Measurements from ENCODE around the gene MIF4GD. TPM values are rescaled to one million over a fixed set of nuclear protein-coding genes. Genes with fewer than 3 reads are reported as not detected.
A peak's percentile ranks its signal among the peaks of the same experiment; 100 is the strongest.

The MIF4GD gene
- total RNA-seq, 2 experiments from 2014 or later, result 39.0 to 39.1 TPM

DNA sequence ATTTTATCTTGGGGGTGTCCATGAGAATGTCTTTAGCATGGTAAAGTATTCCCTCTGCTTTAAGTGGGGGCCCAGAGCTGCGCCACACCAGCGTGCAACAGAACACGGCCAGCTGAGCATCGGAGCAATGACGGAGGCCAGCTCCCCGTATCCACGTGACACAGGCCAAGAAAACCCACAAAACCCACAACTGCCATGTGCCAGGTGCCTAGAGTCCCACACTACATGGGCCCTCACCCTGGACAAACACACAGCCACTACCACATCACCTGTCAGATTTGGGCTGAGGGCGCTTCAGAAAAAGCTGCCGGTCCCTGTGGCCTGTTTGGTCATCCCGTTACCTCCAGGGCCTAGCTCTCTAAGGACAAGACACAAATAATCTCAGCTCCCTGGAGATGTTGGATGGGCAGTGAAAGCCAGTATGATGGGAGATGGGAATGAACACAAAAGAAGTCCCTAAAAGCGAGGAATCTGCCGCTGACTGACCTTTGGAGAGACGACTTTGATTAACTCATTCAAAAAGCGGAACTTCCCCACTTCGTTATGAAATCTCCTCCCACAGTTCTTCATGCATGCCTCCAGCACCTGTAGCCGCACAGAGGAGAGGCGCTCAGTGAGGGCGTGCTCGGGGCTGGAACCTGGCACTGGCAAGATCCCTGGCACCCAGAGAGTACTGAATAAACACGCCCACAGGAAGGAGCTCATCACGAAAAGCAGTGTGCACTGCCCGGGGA lies 26.7 kb downstream of the MIF4GD start:
- H3K4me1 Mint-ChIP-seq, result peaks cover 64% of the 10 kb centered on the region
- ATAC-seq, result peak; percentile 49
- intact Hi-C loops (cut with DNase I, micrococcal nuclease), result no loop called here
- POLR2A ChIA-PET, result interaction anchor here (0.5 to 1.2 kb wide), 5 partner anchors 16 to 210 kb away, joined by 3 to 4 read pairs (median 3); no protein-coding TSS in a partner anchor
- no peak overlapping the region for H3K4me3 Mint-ChIP-seq
- no peaks in the 10 kb centered on the region for H3K9me3 Mint-ChIP-seq (ENCODE audit: low read depth)
- H3K27ac Mint-ChIP-seq, result peak overlapping the region; percentile 37
- DNase-seq, result peak; percentile 64
- H3K36me3 Mint-ChIP-seq (ENCODE audit: low read depth), result peaks cover 60% of the 10 kb centered on the region
- H3K27me3 Mint-ChIP-seq, result no peaks in the 10 kb centered on the region
- CTCF ChIA-PET, result interaction anchor here (0.5 to 5.8 kb wide), 7 partner anchors 13 to 225 kb away, joined by 3 to 60 read pairs (median 4); partner anchors contain the start of genes GGA3, MRPS7 and SLC25A19

DNA sequence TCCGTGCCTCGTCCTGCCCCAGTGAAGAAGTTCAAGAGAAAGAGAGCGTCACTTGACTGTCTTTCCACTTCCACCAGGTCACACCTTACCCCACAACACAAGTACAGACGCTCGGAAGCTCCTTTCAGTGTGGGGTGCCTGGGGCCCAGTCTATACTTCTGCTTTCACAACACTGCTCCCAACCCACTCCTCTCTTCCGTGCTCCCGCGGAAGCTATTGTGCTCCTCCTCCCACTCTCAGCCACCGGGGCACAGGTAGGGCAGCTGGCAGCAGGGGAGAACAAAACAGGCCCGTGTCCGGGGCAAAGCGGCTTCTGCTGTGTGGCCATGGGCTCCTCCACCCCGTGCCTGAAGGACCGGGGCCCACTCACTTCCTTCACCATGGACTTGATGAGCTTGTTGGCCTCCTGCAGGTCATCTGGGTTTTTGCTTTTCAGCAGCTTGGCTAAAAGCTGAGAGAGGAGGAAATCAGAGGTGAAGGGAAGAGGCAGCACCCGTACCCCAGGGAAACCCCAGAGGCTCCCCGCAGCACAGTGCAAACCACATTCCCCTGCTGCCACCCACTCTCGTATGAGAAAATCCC lies 28.5 kb downstream of the MIF4GD start:
- Mint-ChIP-seq H3K9me3 (ENCODE audit: low read depth) (no peaks in the 10 kb centered on the region), H3K4me1 (peaks cover 63% of the 10 kb centered on the region), H3K36me3 (ENCODE audit: low read depth) (peaks cover 62% of the 10 kb centered on the region), H3K27me3 (no peaks in the 10 kb centered on the region), H3K27ac (peak overlapping the region; percentile 69), H3K4me3 (no peak overlapping the region)
- intact Hi-C loops (cut with DNase I, micrococcal nuclease), result no loop called here
- ATAC-seq (peak; percentile 12), DNase-seq (peak; percentile 52)
- CTCF ChIA-PET, result interaction anchor here (1.1 to 5.8 kb wide), 7 partner anchors 19 to 128 kb away, joined by 3 to 60 read pairs (median 6); partner anchors contain the start of genes GGA3, MIF4GD, MRPS7 and NUP85
- POLR2A ChIA-PET, result interaction anchor here (3.4 kb wide), 1 partner anchor 18 kb away, joined by 14 read pairs; the partner anchor contains the start of genes GGA3 and MRPS7

DNA sequence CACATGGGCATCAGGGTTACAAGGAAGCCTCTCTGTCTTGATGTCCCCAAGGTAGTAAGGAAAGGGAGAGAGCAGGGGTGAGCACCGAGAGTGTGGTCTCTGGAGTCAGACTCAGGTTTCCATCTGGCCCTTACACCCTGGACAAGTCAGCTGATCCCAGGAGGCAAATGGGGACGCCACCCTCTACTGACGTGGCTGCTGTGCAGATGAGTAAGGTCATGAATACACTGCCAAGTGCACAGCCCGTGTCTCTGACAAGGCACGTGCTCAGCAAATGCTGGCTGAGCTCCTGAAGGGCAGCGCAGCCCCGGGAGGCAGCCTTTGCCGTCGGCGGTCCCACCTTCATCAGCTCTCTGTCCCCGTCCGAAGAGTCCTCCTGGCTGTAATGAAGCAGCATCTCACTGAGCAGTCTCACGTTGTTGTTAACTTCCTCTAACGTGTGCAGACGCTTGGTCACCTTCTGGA lies 29.0 kb downstream of the MIF4GD start:
- CTCF ChIA-PET, result interaction anchor here (0.6 to 5.8 kb wide), 9 partner anchors 6 to 170 kb away, joined by 3 to 60 read pairs (median 6); partner anchors contain the start of genes GGA3, MIF4GD, MRPS7 and NUP85
- H3K4me3 Mint-ChIP-seq, result no peak overlapping the region
- no peaks in the 10 kb centered on the region for H3K9me3 Mint-ChIP-seq (ENCODE audit: low read depth)
- peaks cover 60% of the 10 kb centered on the region for H3K4me1 Mint-ChIP-seq
- H3K27ac Mint-ChIP-seq, result peak overlapping the region; percentile 69
- H3K27me3 Mint-ChIP-seq, result no peaks in the 10 kb centered on the region
- H3K36me3 Mint-ChIP-seq (ENCODE audit: low read depth), result peaks cover 61% of the 10 kb centered on the region
- POLR2A ChIA-PET, result interaction anchor here (3.4 kb wide), 1 partner anchor 19 kb away, joined by 14 read pairs; the partner anchor contains the start of genes GGA3 and MRPS7
- peak; percentile 37 for ATAC-seq
- intact Hi-C loops (cut with DNase I, micrococcal nuclease), result loop anchor here in 1 of 2 experiments (2.0 kb wide), 1 partner anchor 171 kb away; no protein-coding TSS in a partner anchor
- DNase-seq, result peak; percentile 47

DNA sequence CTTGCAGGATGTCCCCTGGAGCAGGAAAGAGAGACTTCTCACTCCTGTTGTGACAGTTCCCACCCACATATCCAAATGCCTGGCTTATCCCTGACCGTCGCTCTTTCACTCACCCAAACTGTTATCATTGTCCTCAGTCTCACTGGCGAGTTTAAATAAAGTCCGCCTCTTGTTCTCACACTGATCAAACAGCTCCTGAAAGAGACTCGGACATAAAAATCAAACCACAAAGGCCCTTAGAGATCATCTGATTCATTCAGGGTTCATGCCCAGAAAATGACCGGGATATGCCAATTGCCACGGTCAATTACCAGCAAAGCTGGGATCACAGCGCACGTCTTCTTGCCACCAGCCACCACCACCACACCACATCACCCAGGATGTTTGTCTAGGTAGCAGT lies 29.5 kb downstream of the MIF4GD start:
- H3K4me1 Mint-ChIP-seq, result peaks cover 58% of the 10 kb centered on the region
- intact Hi-C loops (cut with DNase I, micrococcal nuclease), result loop anchor here in 1 of 2 experiments (2.0 kb wide), 1 partner anchor 171 kb away; no protein-coding TSS in a partner anchor
- ChIA-PET POLR2A (interaction anchor here (1.2 to 3.4 kb wide), 2 partner anchors 8 to 20 kb away, joined by 6 to 14 read pairs; partner anchors contain the start of genes GGA3 and MRPS7), CTCF (interaction anchor here (0.6 to 5.8 kb wide), 12 partner anchors 7 to 171 kb away, joined by 3 to 60 read pairs (median 6); partner anchors contain the start of genes GGA3, MIF4GD, MRPS7 and NUP85)
- no peak overlapping the region for H3K4me3 Mint-ChIP-seq
- H3K9me3 Mint-ChIP-seq (ENCODE audit: low read depth), result no peaks in the 10 kb centered on the region
- H3K27ac Mint-ChIP-seq, result peak overlapping the region; percentile 69
- ATAC-seq (no peak), DNase-seq (no peak)
- H3K27me3 Mint-ChIP-seq, result no peaks in the 10 kb centered on the region
- H3K36me3 Mint-ChIP-seq (ENCODE audit: low read depth), result peaks cover 62% of the 10 kb centered on the region

DNA sequence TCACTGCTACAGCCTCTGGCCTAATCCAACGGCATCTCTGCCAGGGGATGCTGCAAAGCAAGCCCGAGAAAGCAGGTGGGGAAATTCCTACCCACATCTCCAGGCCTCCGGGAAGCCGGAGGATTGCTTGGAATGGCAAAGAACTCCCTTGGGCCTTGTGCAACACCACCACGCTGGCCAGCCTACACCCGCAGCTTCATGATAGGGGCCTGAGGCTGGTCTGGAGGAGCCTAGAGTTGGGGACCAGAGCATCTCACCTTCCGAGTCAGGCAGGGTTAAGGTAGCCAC lies 29.9 kb downstream of the MIF4GD start:
- Mint-ChIP-seq H3K4me3 (no peak overlapping the region), H3K27ac (peak overlapping the region; percentile 69), H3K36me3 (ENCODE audit: low read depth) (peaks cover 62% of the 10 kb centered on the region), H3K9me3 (ENCODE audit: low read depth) (no peaks in the 10 kb centered on the region), H3K27me3 (no peaks in the 10 kb centered on the region), H3K4me1 (peaks cover 58% of the 10 kb centered on the region)
- no peak for ATAC-seq
- intact Hi-C loops (cut with DNase I, micrococcal nuclease), result loop anchor here in 1 of 2 experiments (2.0 kb wide), 1 partner anchor 172 kb away; no protein-coding TSS in a partner anchor
- ChIA-PET CTCF (interaction anchor here (0.6 to 5.8 kb wide), 12 partner anchors 7 to 171 kb away, joined by 3 to 60 read pairs (median 6); partner anchors contain the start of genes GGA3, MIF4GD, MRPS7 and NUP85), POLR2A (interaction anchor here (1.2 to 3.4 kb wide), 3 partner anchors 8 to 29 kb away, joined by 6 to 14 read pairs (median 13); partner anchors contain the start of genes GGA3, MIF4GD and MRPS7)
- no peak for DNase-seq

DNA sequence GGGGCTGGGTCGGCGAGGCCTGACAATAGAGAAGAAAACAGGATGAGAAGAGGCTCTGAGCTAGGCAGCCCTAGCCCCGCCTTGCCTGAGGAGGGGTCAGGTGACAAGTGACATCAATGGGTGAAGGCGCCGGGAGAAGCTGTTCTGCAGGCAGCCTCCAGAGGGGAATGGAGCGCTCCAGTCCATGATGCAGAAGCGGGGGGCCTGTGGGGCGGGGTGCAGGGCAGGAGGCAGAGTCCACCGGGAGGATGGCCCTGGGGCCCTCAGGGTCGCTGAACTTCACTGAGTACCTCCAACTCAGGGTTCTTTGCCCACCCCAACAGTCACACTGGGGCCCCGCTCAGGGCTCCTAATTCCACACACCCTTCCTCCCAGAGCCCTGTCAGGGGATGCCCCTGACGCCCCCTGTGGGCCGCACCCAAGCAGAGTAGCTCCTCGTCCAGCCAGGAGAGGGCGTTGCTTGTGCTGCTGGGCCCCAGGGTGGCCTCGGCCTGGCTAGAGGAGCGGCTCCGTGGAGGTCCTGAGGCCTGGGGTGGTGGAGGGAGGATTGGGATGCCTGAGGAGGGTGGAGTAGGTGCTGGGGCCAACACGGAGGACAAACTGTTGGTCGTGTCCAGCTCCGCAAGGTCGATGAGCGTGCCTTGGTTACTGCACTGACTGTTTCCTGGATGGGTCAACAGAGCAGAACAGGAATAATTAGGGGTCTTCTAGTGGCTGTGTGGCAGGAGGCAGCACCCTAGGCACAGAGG lies 30.5 kb downstream of the MIF4GD start:
- Mint-ChIP-seq H3K9me3 (ENCODE audit: low read depth) (no peaks in the 10 kb centered on the region), H3K27me3 (no peaks in the 10 kb centered on the region), H3K36me3 (ENCODE audit: low read depth) (peaks cover 58% of the 10 kb centered on the region), H3K4me1 (peaks cover 55% of the 10 kb centered on the region), H3K27ac (peak overlapping the region; percentile 69), H3K4me3 (no peak overlapping the region)
- intact Hi-C loops (cut with DNase I, micrococcal nuclease), result loop anchor here in 1 of 2 experiments (1.0 to 2.0 kb wide), 2 partner anchors 31 to 172 kb away; partner anchors contain the start of gene MIF4GD
- ChIA-PET POLR2A (interaction anchor here (0.6 to 3.4 kb wide), 6 partner anchors 9 to 599 kb away, joined by 3 to 14 read pairs (median 6); partner anchors contain the start of genes GGA3, MIF4GD, MRPS7 and SLC25A19), CTCF (interaction anchor here (0.6 to 5.8 kb wide), 25 partner anchors 8 to 465 kb away, joined by 3 to 60 read pairs (median 4); partner anchors contain the start of genes GGA3, GRB2, MIF4GD and MRPS7)
- DNase-seq (peak; percentile 73), ATAC-seq (peak; percentile 48)

DNA sequence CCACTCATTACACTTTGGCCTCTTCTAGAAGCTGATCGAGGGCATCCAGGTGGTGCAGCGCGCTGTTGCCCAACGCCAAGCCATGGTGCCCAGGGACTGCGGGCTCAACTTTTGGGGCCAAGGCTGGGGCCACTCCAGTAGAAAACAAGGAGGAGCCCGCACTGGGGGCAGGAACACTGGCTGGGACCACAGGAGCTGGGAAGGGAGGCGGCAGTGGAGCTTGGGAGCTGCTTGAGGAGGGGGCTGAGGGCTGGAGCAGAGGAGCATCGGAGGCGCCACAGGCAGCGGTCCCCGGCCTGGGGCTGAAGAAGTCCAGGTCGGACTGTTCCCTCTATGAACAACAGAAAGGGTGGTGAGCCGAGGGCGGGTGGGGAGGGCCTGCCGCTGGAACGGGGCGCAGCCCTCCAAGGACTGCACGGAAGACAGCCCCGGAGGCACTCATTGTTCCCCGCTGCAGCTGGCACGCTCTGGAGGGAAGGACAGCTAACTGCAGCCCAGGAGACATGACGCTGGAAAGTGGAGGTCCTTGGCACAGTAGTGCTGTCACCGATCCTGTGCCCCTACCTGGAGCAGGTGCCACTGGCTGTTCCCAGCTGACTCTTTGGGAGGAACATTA lies 31.1 kb downstream of the MIF4GD start:
- Mint-ChIP-seq H3K9me3 (ENCODE audit: low read depth) (no peaks in the 10 kb centered on the region), H3K27ac (peak overlapping the region; percentile 19), H3K36me3 (ENCODE audit: low read depth) (peaks cover 62% of the 10 kb centered on the region), H3K4me1 (peaks cover 48% of the 10 kb centered on the region), H3K27me3 (no peaks in the 10 kb centered on the region), H3K4me3 (no peak overlapping the region)
- CTCF ChIA-PET, result interaction anchor here (0.6 to 5.8 kb wide), 27 partner anchors 9 to 464 kb away, joined by 3 to 60 read pairs (median 3); partner anchors contain the start of genes GGA3, GRB2, MIF4GD and MRPS7
- no peak for DNase-seq
- POLR2A ChIA-PET, result interaction anchor here (0.6 to 3.4 kb wide), 6 partner anchors 10 to 599 kb away, joined by 3 to 14 read pairs (median 6); partner anchors contain the start of genes GGA3, MIF4GD, MRPS7 and SLC25A19
- ATAC-seq, result no peak
- intact Hi-C loops (cut with DNase I, micrococcal nuclease), result loop anchor here (1.0 to 5.0 kb wide), 3 partner anchors 31 to 173 kb away; partner anchors contain the start of gene MIF4GD (in 2 of the 2)

DNA sequence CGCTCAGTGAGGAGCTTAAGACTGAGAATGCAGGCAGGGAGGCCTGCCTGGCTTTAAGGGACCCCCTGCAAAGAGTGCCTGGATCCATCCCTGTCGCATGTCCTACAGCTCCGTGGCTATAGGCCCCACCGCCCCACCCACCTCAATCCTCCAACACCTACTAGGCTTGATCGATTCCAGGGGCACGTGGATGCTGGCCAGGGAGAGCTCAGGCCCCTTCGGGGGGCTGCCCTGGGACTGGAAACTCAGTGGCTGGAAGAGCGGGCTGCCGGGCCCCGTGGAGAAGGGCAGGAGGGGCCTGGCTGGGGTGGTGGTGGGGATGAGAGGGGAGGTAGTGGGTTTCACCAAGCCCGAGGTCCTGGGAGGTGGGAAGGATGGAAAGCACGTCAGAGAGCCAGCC lies 31.8 kb downstream of the MIF4GD start:
- no peaks in the 10 kb centered on the region for H3K27me3 Mint-ChIP-seq
- H3K4me1 Mint-ChIP-seq, result peaks cover 42% of the 10 kb centered on the region
- ATAC-seq (no peak), DNase-seq (no peak)
- ChIA-PET CTCF (interaction anchor here (0.7 to 5.8 kb wide), 14 partner anchors 9 to 174 kb away, joined by 3 to 60 read pairs (median 6); partner anchors contain the start of genes GGA3, MIF4GD, MRPS7 and SLC25A19), POLR2A (interaction anchor here (2.4 kb wide), 1 partner anchor 31 kb away, joined by 13 read pairs; the partner anchor contains the start of gene MIF4GD)
- peaks cover 60% of the 10 kb centered on the region for H3K36me3 Mint-ChIP-seq (ENCODE audit: low read depth)
- H3K4me3 Mint-ChIP-seq, result no peak overlapping the region
- no peaks in the 10 kb centered on the region for H3K9me3 Mint-ChIP-seq (ENCODE audit: low read depth)
- peak overlapping the region; percentile 87 for H3K27ac Mint-ChIP-seq
- intact Hi-C loops (cut with DNase I, micrococcal nuclease), result loop anchor here in 1 of 2 experiments (5.0 kb wide), 1 partner anchor 33 kb away; the partner anchor contains the start of gene MIF4GD

DNA sequence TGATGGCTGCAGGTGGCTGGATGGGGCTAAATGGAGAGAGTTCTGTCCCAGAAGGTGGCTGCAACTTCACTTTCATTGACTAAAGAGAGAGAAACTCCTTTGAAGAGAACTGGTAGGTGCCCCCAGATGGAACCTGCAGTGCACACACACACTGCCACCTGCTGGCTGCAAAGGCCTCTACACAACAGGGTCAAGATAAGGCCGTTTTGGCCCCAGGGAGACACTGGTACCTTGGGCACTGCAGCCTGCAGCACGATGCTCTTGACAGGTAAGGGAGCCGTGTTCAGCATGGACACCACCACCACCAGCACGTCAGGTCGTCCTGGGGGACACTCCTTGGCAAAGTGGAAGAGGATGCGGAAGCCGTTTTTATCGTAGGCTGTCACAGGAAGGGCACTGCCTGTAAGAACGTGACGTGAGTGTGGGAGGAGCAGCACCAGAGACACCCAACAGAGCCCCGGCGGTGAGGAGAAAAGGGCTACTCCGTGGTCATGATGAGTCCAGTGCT lies 32.3 kb downstream of the MIF4GD start:
- H3K9me3 Mint-ChIP-seq (ENCODE audit: low read depth), result no peaks in the 10 kb centered on the region
- intact Hi-C loops (cut with DNase I, micrococcal nuclease), result loop anchor here (1.0 to 5.0 kb wide), 2 partner anchors 34 to 124 kb away; partner anchors contain the start of gene MIF4GD (in 1 of the 2)
- H3K4me3 Mint-ChIP-seq, result no peak overlapping the region
- H3K36me3 Mint-ChIP-seq (ENCODE audit: low read depth), result peaks cover 55% of the 10 kb centered on the region
- no peaks in the 10 kb centered on the region for H3K27me3 Mint-ChIP-seq
- peak overlapping the region; percentile 87 for H3K27ac Mint-ChIP-seq
- DNase-seq (peak; percentile 79), ATAC-seq (peak; percentile 71)
- peaks cover 37% of the 10 kb centered on the region for H3K4me1 Mint-ChIP-seq
- ChIA-PET CTCF (interaction anchor here (0.7 to 5.8 kb wide), 12 partner anchors 10 to 174 kb away, joined by 3 to 60 read pairs (median 6); partner anchors contain the start of genes GGA3, MIF4GD and MRPS7), POLR2A (interaction anchor here (2.4 kb wide), 1 partner anchor 32 kb away, joined by 13 read pairs; the partner anchor contains the start of gene MIF4GD)

All from activated CD4-positive, alpha-beta T cell treated with anti-CD3 and anti-CD28 coated beads for 36 hours (primary cell).